GM23338 (cell line): Measurements from ENCODE around the gene TMEM247.

Experiments used
- CREB1 ChIP-seq: fragments of 250-450 bp; sonication (Bioruptor Pico); IDR thresholded peaks from 2 replicates; pipeline ENCODE4 v1.5.0; 2020; ENCODE audit warnings: low read depth, mild to moderate bottlenecking, moderate library complexity
- EZH2 ChIP-seq: fragments of 200-600 bp; sonication (generic); IDR thresholded peaks from one replicate; pipeline ENCODE4 v1.8.0; 2017; ENCODE audit warnings: antibody characterized with exemption, mild to moderate bottlenecking, low read depth; ENCODE audit not compliant: unreplicated experiment
- EZH2phosphoT487 ChIP-seq: fragments of 200-600 bp; sonication (generic); IDR thresholded peaks from one replicate; pipeline ENCODE4 v1.8.1; 2018; ENCODE audit warnings: antibody characterized with exemption; ENCODE audit not compliant: unreplicated experiment
- JUNB ChIP-seq: IDR thresholded peaks from one replicate; pipeline ENCODE4 v1.6.1; 2016; ENCODE audit warnings: antibody characterized with exemption; ENCODE audit not compliant: unreplicated experiment
- NANOG ChIP-seq: IDR thresholded peaks from 2 replicates; pipeline ENCODE4 v1.6.1; 2016; ENCODE audit warnings: antibody characterized with exemption, borderline replicate concordance
- POLR2AphosphoS5 ChIP-seq: IDR thresholded peaks from 2 replicates; pipeline ENCODE4 v1.6.1; 2016; ENCODE audit warnings: antibody characterized with exemption, low read depth
- ZNF114 ChIP-seq: fragments of 250-450 bp; sonication (Bioruptor Pico); IDR thresholded peaks from 2 replicates; pipeline ENCODE4 v1.5.0; 2020; ENCODE audit warnings: mild to moderate bottlenecking, moderate library complexity
- TF ChIP-seq, protein P1 (sequence below), 2 experiments: fragments of 200-600 bp in 1 of 2; sonication (generic) in 1 of 2; conservative IDR thresholded peaks; 2 replicates each; pipeline versions ENCODE4 v1.5.1 to v1.6.1; 2016 to 2017; ENCODE audit warnings: antibody characterized with exemption in 2 of 2, low read depth in 2 of 2, mild to moderate bottlenecking in 2 of 2, moderate library complexity in 1 of 2
- TF ChIP-seq, protein P2 (sequence below): IDR thresholded peaks from one replicate; pipeline ENCODE4 v1.6.1; 2018; ENCODE audit warnings: antibody characterized with exemption; ENCODE audit not compliant: unreplicated experiment
- TF ChIP-seq, protein P3 (sequence below): IDR thresholded peaks from 2 replicates; pipeline ENCODE4 v1.6.1; 2016; ENCODE audit warnings: antibody characterized with exemption

DNA sequence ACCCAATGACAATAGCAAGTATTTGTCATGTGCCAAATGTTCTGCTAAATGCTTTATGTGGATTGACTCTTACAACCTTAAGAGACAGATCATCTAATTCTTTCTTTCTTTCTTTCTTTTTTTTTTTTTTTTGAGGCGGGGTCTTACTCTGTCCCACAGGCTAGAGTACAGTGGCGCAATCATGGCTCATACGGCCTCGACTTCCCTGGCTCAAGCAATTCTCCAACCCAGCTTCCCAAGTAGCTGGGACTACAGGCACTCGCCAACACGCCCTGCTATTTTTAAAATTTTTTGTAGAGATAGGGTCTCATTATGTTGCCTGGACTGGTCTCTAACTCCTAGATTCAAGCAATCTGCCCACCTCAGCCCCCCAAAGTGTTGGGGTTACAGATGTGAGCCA lies 21.4 kb downstream of the TMEM247 start:
- TF ChIP-seq EZH2, result no peak
- TF ChIP-seq, protein P1, sequence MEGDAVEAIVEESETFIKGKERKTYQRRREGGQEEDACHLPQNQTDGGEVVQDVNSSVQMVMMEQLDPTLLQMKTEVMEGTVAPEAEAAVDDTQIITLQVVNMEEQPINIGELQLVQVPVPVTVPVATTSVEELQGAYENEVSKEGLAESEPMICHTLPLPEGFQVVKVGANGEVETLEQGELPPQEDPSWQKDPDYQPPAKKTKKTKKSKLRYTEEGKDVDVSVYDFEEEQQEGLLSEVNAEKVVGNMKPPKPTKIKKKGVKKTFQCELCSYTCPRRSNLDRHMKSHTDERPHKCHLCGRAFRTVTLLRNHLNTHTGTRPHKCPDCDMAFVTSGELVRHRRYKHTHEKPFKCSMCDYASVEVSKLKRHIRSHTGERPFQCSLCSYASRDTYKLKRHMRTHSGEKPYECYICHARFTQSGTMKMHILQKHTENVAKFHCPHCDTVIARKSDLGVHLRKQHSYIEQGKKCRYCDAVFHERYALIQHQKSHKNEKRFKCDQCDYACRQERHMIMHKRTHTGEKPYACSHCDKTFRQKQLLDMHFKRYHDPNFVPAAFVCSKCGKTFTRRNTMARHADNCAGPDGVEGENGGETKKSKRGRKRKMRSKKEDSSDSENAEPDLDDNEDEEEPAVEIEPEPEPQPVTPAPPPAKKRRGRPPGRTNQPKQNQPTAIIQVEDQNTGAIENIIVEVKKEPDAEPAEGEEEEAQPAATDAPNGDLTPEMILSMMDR (conservative IDR thresholded peaks at IDR 0.05; ENCODE audit: low read depth in 2 of 2), result no peak
- TF ChIP-seq POLR2AphosphoS5, result no peak
- TF ChIP-seq, protein P2, sequence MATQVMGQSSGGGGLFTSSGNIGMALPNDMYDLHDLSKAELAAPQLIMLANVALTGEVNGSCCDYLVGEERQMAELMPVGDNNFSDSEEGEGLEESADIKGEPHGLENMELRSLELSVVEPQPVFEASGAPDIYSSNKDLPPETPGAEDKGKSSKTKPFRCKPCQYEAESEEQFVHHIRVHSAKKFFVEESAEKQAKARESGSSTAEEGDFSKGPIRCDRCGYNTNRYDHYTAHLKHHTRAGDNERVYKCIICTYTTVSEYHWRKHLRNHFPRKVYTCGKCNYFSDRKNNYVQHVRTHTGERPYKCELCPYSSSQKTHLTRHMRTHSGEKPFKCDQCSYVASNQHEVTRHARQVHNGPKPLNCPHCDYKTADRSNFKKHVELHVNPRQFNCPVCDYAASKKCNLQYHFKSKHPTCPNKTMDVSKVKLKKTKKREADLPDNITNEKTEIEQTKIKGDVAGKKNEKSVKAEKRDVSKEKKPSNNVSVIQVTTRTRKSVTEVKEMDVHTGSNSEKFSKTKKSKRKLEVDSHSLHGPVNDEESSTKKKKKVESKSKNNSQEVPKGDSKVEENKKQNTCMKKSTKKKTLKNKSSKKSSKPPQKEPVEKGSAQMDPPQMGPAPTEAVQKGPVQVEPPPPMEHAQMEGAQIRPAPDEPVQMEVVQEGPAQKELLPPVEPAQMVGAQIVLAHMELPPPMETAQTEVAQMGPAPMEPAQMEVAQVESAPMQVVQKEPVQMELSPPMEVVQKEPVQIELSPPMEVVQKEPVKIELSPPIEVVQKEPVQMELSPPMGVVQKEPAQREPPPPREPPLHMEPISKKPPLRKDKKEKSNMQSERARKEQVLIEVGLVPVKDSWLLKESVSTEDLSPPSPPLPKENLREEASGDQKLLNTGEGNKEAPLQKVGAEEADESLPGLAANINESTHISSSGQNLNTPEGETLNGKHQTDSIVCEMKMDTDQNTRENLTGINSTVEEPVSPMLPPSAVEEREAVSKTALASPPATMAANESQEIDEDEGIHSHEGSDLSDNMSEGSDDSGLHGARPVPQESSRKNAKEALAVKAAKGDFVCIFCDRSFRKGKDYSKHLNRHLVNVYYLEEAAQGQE, result no peak
- TF ChIP-seq CREB1, result no peak
- no peak for TF ChIP-seq EZH2phosphoT487
- TF ChIP-seq, protein P3, sequence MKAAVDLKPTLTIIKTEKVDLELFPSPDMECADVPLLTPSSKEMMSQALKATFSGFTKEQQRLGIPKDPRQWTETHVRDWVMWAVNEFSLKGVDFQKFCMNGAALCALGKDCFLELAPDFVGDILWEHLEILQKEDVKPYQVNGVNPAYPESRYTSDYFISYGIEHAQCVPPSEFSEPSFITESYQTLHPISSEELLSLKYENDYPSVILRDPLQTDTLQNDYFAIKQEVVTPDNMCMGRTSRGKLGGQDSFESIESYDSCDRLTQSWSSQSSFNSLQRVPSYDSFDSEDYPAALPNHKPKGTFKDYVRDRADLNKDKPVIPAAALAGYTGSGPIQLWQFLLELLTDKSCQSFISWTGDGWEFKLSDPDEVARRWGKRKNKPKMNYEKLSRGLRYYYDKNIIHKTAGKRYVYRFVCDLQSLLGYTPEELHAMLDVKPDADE, result no peak
- no peak for TF ChIP-seq ZNF114
- no peak for TF ChIP-seq JUNB
- no peak for TF ChIP-seq NANOG
